ENCODE measurements around the gene MAT1A.

DNA sequence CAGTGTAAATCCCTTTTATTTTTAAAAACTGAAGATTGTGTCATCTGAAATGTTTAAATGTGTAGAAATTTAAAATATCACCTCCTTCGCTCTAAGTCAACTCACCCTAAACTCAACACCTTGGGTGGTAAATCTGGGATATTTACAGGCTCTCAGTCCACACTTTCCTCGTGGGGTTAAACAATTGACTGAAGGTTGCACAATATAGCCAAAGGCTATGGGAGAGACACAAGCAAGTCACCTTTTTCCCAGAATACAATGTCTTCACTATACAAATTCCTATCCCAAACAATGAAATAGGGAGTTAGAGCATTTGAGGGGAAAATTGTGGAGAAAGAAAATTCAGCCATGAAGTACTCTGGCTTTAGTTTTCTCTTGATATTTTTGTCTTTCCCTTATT is 32.7 kb upstream of the MAT1A start:
- TF ChIP-seq, protein P1, sequence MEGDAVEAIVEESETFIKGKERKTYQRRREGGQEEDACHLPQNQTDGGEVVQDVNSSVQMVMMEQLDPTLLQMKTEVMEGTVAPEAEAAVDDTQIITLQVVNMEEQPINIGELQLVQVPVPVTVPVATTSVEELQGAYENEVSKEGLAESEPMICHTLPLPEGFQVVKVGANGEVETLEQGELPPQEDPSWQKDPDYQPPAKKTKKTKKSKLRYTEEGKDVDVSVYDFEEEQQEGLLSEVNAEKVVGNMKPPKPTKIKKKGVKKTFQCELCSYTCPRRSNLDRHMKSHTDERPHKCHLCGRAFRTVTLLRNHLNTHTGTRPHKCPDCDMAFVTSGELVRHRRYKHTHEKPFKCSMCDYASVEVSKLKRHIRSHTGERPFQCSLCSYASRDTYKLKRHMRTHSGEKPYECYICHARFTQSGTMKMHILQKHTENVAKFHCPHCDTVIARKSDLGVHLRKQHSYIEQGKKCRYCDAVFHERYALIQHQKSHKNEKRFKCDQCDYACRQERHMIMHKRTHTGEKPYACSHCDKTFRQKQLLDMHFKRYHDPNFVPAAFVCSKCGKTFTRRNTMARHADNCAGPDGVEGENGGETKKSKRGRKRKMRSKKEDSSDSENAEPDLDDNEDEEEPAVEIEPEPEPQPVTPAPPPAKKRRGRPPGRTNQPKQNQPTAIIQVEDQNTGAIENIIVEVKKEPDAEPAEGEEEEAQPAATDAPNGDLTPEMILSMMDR (IDR thresholded peaks at IDR 0.05): no peak
- no peak for TF ChIP-seq POLR2AphosphoS5 (IDR thresholded peaks at IDR 0.05; ENCODE audit: low read depth, low read length)
- no peak for TF ChIP-seq SIN3A (IDR thresholded peaks at IDR 0.05; ENCODE audit: borderline replicate concordance, insufficient read depth, low read depth, low read length)
- no peak for TF ChIP-seq TCF7L2 (IDR thresholded peaks at IDR 0.05; ENCODE audit: low read depth, low read length)
- TF ChIP-seq REST (IDR thresholded peaks at IDR 0.05; ENCODE audit: insufficient read depth in 1 of 2, low read depth in 2 of 2, low read length in 1 of 2): no peak

All from Panc1 (cell line).